ENCODE measurements around the gene ING5.

ING5 gene

DNA sequence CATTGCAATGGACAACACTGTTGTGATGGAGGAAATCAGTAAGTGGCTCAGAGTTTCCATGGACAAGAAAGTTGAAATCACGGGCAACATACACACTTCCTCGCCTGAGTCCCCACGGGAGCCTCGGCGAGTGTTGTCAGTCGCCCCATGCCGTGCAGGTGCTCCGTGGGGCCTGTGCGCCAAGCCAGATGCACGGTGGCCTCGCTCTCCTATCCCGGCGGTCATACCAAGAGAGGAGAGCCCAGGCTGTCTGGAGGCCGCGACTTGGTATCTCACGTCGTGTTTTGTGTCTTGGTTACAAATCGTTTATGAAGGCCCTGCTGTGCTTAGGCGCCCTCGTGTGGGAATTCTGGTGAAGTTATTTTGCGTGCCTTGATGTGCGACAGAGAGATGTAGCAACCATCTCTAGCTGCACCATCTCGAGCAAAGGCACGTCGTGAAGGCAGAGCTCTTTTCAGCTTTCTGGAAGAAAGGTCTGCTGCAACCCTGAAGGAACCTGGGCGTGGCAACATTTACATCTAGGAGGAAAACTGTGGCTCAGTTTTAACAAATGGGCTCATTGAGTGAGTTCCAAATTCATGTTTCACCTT is 42.6 kb upstream of the ING5 start:
- no peak for TF ChIP-seq TAF1 (IDR thresholded peaks at IDR 0.05; ENCODE audit: borderline replicate concordance, insufficient read depth, low read length)
- no peak for TF ChIP-seq POLR2AphosphoS5 (IDR thresholded peaks at IDR 0.05; ENCODE audit: low read depth, low read length)
- TF ChIP-seq FOXP2 (optimal IDR thresholded peaks at IDR 0.05; ENCODE audit: borderline replicate concordance, extremely low read depth, extremely low read length, insufficient read depth) = no peak
- TF ChIP-seq SIN3A (IDR thresholded peaks at IDR 0.05; ENCODE audit: borderline replicate concordance, insufficient read depth, low read length) = no peak
- TF ChIP-seq, protein P1, sequence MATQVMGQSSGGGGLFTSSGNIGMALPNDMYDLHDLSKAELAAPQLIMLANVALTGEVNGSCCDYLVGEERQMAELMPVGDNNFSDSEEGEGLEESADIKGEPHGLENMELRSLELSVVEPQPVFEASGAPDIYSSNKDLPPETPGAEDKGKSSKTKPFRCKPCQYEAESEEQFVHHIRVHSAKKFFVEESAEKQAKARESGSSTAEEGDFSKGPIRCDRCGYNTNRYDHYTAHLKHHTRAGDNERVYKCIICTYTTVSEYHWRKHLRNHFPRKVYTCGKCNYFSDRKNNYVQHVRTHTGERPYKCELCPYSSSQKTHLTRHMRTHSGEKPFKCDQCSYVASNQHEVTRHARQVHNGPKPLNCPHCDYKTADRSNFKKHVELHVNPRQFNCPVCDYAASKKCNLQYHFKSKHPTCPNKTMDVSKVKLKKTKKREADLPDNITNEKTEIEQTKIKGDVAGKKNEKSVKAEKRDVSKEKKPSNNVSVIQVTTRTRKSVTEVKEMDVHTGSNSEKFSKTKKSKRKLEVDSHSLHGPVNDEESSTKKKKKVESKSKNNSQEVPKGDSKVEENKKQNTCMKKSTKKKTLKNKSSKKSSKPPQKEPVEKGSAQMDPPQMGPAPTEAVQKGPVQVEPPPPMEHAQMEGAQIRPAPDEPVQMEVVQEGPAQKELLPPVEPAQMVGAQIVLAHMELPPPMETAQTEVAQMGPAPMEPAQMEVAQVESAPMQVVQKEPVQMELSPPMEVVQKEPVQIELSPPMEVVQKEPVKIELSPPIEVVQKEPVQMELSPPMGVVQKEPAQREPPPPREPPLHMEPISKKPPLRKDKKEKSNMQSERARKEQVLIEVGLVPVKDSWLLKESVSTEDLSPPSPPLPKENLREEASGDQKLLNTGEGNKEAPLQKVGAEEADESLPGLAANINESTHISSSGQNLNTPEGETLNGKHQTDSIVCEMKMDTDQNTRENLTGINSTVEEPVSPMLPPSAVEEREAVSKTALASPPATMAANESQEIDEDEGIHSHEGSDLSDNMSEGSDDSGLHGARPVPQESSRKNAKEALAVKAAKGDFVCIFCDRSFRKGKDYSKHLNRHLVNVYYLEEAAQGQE (IDR thresholded peaks at IDR 0.05; ENCODE audit: insufficient read depth in 1 of 2, low read depth in 2 of 2, low read length in 2 of 2) = no peak

DNA sequence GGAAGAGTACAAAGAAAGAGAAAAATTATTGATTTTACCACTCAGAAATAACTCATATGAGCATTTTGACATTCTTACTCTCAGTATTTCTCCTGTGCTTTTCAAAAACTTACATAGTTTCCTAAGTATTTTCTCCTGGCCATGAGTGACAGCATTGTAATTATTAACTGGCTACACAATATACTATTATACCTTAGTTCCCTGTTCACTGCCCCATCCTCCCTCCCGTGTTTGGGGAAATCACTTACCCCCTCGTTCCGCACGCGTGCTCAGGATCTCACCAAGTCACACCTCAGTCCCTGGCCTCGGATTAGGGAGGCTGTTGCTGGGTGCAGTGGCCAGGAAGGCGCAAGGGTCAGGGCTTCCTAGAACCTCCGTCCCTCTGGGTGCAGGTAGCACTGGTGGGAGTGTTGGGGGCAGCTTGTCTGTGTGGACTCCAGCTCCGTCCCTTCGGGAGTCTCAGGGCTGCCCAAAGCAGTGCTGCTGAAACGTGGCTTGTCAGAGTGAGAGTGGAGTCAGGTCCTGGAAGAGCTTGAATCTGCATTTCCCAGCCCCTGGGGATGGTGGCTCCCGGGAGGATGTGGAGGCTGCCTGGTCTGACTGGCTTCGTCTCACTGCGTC is 41.1 kb upstream of the ING5 start:
- TF ChIP-seq SIN3A (IDR thresholded peaks at IDR 0.05; ENCODE audit: borderline replicate concordance, insufficient read depth, low read length) (no peak), POLR2AphosphoS5 (IDR thresholded peaks at IDR 0.05; ENCODE audit: low read depth, low read length) (no peak), TAF1 (IDR thresholded peaks at IDR 0.05; ENCODE audit: borderline replicate concordance, insufficient read depth, low read length) (no peak), FOXP2 (optimal IDR thresholded peaks at IDR 0.05; ENCODE audit: borderline replicate concordance, extremely low read depth, extremely low read length, insufficient read depth) (no peak)
- TF ChIP-seq, protein P1 (IDR thresholded peaks at IDR 0.05; ENCODE audit: insufficient read depth in 1 of 2, low read depth in 2 of 2, low read length in 2 of 2) = no peak

DNA sequence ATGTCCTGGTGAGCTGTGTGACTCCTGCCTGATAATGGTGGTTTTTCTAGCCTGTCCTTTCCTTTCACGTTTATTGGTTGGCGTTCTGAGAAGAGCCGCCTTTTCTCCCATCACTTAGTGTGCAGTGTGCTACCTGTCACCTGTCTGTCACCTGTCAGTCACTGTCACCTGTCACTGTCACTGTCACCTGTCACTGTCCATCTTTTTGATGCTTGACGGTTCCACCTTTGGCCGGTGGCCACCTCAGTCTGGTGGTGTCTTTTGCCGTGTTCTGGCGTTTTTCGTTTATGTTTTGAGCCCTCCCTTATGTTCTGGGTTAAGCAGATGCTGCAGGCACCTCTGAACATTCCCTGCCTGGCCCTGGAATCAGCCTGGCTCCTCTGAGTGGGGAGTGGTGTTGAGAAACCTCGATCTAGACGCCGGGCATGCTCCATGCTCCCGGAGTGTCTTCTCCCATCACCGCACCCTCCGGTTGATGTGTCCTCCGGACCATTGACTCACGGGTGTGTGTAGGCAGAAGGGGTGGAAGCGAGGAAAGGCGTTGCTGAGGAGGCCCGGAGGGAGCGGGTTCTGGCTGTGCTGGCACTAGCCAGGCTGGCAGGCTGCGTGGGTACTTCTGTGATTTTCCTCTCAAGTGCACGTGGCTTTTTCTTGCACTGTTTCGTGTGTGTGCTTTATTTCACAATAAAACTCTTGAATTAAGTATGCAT is 36.0 kb upstream of the ING5 start:
- TF ChIP-seq, protein P1 (IDR thresholded peaks at IDR 0.05; ENCODE audit: insufficient read depth in 1 of 2, low read depth in 2 of 2, low read length in 2 of 2) = no peak
- no peak for TF ChIP-seq SIN3A (IDR thresholded peaks at IDR 0.05; ENCODE audit: borderline replicate concordance, insufficient read depth, low read length)
- no peak for TF ChIP-seq FOXP2 (optimal IDR thresholded peaks at IDR 0.05; ENCODE audit: borderline replicate concordance, extremely low read depth, extremely low read length, insufficient read depth)
- no peak for TF ChIP-seq POLR2AphosphoS5 (IDR thresholded peaks at IDR 0.05; ENCODE audit: low read depth, low read length)
- no peak for TF ChIP-seq TAF1 (IDR thresholded peaks at IDR 0.05; ENCODE audit: borderline replicate concordance, insufficient read depth, low read length)

DNA sequence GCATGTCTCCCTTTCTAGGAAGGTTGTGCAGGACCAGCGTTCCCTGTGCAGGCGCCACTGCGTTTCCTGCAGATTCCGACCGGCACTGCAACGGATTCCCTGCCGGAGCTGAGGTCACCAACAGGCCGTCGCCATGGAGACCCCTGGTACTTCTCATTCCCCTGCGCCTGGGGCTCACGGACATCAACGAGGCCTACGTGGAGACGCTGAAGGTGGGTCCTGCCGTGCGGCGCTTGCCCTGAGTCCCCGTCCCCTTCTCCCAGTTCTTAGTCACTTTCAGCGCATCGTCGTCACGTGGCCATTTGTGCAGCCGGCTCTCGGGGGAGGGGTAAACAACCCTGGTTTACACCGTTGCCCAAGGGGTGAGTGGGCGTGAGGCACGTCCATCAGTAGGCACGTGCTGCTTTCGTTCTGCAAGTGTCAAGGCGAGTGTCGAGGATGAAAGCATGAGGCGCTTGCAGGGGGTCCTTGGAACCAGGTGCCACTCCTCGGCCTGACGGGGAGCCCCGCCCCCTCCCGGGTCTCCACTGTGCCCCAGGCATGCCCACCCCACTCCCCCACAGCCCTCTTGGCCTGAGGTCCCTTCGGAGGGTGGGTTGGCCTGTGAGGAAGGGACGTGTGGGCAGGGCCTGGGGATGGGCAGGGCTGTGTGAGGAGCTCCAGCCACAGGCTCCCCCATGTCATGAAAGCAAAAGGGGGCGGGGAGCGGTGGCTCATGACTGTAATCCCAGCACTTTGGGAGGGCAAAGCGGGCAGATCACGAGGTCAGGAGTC is 35.0 kb upstream of the ING5 start:
- TF ChIP-seq SIN3A (IDR thresholded peaks at IDR 0.05; ENCODE audit: borderline replicate concordance, insufficient read depth, low read length) = no peak
- TF ChIP-seq, protein P1 (IDR thresholded peaks at IDR 0.05; ENCODE audit: insufficient read depth in 1 of 2, low read depth in 2 of 2, low read length in 2 of 2) = no peak
- TF ChIP-seq POLR2AphosphoS5 (IDR thresholded peaks at IDR 0.05; ENCODE audit: low read depth, low read length) = no peak
- TF ChIP-seq TAF1 (IDR thresholded peaks at IDR 0.05; ENCODE audit: borderline replicate concordance, insufficient read depth, low read length) = no peak
- no peak for TF ChIP-seq FOXP2 (optimal IDR thresholded peaks at IDR 0.05; ENCODE audit: borderline replicate concordance, extremely low read depth, extremely low read length, insufficient read depth)
